Stimulated activated CD8-positive, alpha-beta memory T cell treated with anti-CD3 and anti-CD28 coated beads, Interleukin-7, amount 100 ng/mL, for 48 hours (primary cell): ENCODE data around the gene PTPN3.
"Not testable (repeated sequence)": the region's sequence is repeated elsewhere in the genome, so short reads cannot be mapped to it uniquely, and the experiment has no call there.

Experiments
- DNase-seq, 2 donors: peaks; one replicate each; pipeline ENCODE4 v3.0.0-alpha.2; 2020; ENCODE audit warnings: low read depth in 1 of 2; ENCODE audit errors: extremely low read depth in 1 of 2

PTPN3 gene

DNA sequence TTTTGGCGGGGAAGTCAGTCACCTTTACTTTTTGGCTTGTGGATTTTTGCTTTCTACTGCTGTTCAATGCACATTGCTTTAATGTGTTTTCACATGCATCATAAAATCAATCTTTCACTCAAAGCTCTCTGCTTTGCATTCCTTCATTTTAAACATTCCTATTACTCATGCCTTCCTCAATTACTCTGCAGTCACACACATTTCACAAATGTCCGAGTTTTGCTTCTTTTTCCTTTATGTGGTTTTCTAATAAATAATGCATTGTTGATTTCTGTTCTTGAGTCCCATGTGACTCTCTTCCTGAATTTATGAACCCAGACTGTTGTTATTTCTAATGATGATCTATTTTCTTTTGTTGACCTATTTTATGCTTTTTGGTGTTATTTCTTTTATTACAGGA lies 95.0 kb downstream of the PTPN3 start:
- no peak for DNase-seq

DNA sequence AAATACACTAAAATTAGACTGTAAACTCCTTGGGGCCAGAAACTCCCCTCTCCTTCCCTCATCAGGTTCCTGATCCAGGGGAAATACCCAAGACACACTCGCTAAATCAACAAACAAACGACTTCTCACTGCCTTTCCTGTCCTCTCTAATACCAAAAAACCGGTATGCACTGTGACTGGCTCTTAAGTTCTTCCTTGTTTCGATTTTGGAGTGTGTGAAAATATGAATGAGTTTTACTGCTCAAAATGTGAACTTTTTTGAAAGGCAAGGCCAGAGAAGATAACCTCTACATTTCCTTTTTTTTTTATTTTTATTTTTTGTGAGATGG lies 96.2 kb downstream of the PTPN3 start:
- no peak for DNase-seq

DNA sequence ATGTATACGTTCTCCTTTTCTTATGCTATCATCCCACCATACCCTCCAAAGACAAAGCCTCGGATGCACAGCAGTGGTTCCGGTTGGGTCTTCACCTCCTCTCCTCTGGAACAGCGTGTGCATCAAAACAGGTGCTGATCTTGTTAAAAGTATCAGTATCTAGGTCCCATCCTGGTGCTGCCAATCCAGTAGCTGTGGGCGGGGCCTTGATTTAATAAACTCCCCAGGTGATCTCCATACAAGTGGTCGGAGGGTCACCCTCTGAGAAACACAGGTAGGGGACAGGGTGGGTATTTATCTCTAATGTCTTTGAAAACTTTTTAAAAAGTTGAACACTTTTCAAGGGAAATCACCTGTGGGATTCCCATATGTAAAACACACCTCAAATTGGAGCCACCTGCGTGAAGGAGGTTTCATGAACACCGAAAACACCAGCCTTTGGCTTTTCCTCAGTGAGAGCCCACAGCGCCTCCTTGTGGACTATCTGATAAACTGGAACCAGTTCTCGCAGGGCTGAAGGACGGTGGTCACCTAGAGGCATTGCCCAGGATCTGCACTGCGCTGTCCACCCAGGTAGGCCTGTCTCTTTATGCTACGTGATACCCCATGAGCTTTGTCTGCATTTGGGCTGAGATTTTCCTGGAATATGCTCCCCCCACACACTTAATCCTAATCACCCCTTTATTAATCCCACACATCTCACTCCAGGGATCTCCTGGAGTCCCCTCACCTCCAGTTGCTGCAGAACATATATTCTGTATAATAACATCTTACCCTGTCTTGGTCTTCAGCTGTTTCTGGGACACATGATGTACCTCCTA lies 96.7 kb downstream of the PTPN3 start:
- no peak for DNase-seq

GRCh38 chr9:109399258-109399767 lies 98.8 kb downstream of the PTPN3 start:
- DNase-seq, result no peak

DNA sequence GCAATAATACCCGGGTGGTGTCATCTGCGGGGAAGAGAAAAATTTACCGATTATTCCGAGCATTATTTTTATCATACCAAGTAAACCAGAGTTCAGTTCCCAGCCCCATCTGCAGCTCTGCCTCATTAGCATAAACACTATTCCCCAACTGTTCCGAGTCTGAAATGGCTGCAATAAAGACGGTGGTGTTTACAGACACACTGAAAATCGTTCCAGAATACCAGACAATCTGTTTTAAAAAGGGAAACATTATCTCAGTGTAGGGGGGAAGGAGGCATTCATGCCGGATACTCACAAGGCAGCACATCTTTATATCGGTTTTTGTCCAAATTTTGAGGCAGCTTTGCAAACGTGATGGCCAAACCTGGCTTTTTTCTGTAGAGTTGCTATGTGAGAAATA lies 106.9 kb downstream of the PTPN3 start:
- DNase-seq, result no peak

- DNase-seq, result no peak
Measured at GRCh38 chr9:109387856-109388255, 110.3 kb downstream of the PTPN3 start.

- no peak for DNase-seq
Measured at GRCh38 chr9:109387206-109387605, 110.9 kb downstream of the PTPN3 start.

- no peak for DNase-seq
Measured at GRCh38 chr9:109385499-109385898, 112.6 kb downstream of the PTPN3 start.

DNA sequence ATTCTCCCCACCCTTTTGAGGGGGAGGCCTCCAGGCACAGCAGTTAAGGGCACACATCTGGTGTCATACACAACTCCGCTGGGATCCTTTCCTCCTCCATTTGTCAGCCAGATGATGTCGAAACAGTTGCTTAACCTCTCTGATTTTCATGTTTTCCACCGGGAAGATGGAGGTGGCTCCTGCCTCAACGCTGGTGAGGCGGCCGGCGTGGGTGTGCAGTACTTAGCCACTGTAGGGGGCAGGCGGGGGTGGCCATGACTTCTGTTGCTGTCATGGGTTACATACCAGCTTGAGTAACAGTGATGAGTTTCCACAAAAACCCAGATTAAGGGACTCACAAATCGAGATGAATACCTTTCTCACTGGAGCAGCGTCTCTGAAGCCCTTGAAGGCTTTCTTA lies 114.2 kb downstream of the PTPN3 start:
- no peak for DNase-seq

DNA sequence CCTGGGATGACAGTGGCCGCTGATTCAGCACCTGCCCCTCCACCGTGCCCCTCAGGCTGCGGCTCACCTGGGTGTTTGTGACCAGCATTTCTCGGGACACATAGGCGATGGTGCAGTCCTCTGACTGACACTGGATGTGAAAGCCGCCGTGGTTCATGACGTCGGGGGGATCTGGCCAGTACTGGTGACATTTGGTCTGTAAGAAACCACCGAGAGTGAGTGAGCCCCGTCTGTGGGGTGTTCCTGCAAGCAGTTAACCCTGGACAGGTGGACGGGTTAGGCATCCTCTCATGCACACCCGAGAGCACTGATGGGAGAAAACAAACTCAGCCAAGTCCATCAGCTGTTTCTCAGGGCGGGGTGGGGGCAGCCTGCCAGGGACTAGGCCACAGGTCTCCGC lies 114.8 kb downstream of the PTPN3 start:
- no peak for DNase-seq

DNA sequence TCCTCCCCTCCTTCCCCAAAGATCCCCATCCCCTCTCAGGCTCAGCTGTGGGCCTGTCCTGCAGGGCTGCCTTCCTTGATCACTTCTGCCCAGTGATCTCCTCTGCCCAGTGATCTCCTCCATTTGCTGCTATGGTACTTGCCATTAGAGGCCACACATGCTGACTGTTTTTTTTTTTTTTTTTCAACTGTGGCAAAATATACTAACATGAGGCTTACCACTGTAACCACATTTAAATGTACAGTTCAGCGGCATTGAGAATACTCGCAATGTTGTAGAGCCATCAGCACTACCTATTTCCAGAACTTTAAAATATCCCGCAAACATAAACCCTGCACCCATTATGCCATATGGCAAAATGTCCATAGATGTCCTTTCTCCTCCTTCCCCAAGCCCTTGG lies 115.5 kb downstream of the PTPN3 start:
- DNase-seq, result no peak

DNA sequence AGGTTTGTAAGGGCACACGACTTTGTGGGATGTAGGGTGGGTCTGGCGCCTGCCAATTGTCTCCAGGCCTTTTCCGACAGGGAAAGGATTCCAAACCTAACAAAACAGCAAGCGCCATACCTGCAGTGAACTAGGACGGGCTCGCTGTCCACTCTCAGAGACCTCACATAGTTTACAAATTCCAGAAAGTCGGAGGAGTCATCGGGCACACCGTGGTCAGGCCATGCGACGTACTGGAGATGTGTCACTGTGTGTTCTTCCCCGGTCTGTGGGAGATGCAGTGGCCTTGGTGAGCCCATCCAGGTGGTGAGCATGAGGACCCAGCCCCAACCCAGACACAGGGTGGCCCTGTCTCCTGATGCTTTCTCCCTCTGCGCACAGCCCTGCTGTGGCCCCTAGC lies 115.9 kb downstream of the PTPN3 start:
- no peak for DNase-seq

DNA sequence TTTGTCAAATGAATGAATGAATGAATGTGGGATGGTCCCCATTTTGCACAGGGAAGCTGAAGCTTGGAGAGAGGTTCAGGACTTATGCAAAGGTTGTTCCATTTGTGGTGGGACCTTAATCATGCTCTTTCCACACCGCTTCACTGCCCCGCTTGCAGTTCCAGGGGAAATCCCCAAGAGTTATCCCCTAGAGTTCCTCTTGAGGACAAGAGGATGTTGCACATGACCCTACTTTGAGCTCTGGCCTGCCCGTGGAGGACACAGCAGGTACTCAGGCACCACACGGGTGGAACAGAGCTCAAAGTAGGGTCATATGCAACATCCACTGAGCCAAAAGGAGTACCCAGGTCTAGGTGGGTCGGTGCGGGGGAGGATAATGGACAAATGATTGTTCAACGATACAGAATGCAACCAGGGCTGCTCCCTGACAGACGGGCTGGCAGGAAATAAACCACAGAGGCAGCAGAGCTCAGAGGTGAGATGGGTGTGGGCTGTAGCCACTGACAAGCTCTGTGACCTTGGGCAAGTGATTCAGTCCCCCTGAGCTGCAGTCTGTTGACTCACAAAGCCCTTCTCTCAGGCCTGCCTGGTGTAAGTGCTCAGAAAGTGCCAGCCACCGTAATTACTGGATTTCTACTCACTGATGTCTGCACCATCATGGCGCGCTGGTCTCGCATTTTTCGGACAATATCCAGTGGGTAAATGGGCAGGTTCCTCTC lies 116.9 kb downstream of the PTPN3 start:
- DNase-seq, result no peak

DNA sequence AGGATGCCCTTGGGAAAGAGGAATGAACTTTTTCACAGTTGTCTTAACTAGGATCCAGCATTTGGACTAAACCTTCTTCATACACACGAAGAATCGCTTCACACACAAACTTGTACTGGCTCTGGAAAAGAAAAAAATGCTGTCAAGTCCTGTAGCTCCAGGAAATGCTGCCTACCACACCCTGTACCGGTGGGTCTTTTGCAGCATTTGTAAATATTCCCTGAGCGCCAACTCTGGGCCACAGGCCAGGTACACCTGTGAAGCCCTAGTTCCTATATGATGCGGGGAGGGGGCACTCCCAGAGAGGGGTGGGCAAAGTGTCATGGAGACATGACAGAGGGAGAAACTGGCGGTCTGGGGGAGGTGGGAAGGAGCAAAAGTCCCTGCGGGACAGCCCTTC lies 118.6 kb downstream of the PTPN3 start:
- DNase-seq, result no peak

DNA sequence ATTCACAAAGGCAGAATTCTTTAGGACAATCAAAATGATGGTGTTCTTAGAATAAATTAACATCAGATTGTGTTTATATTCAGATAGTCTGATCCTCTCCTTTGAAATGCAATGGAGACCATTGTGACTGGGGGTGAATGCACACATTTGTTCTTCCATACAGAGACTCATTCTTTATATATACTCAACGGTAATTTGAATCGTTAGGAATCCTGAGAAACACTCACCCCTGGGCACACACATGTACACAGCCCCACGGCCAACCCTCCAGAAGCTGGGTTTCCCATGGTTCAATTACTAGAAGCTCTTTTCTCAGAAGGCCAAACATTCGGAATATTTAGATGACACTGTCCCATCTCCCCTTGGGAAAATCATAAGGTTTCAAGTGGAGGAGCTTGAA lies 119.8 kb downstream of the PTPN3 start:
- no peak for DNase-seq

- no peak for DNase-seq
Measured at GRCh38 chr9:109372246-109372645, 125.9 kb downstream of the PTPN3 start.

DNA sequence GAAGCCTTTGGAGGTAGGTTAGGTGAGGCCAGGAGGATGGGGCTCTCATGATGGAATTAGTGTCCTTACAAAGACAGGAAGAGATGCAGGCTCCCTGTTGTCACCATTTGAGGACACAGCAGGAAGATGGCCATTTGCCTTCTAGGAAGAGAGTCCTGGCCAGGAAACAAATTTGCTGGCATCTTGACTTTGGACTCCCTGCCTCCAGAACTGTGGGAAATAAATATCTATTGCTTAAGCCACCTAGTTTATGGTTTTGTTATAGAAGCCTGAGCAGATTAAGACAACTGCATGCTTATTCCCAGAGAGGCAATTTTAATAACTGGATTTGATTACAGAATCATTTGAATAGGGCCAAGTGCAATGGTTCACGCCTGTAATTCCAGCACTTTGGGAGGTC lies 126.7 kb downstream of the PTPN3 start:
- DNase-seq, result no peak

GRCh38 chr9:109369285-109369684 lies 128.8 kb downstream of the PTPN3 start:
- no peak for DNase-seq

DNA sequence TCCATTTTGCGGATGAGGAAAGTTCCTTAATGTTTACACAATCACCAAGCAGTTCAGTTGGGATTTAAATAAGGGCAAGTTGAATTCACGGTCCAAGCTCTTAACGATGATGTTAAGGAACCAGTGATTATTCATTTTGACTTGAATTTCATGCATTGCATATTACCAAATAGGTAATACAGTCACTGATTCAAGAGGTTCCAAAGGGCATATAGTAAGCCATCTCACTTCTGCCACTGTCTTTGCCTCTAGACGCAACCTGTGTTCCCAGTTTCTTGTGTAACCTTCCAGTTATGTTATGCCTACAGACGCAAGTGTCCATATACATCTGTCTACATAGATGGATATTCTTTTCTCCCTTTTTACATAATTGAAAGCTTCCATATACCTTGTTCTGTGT lies 137.3 kb downstream of the PTPN3 start:
- no peak for DNase-seq

- DNase-seq, result not testable (repeated sequence)
Measured at GRCh38 chr9:109358968-109359603, 139.0 kb downstream of the PTPN3 start.

DNA sequence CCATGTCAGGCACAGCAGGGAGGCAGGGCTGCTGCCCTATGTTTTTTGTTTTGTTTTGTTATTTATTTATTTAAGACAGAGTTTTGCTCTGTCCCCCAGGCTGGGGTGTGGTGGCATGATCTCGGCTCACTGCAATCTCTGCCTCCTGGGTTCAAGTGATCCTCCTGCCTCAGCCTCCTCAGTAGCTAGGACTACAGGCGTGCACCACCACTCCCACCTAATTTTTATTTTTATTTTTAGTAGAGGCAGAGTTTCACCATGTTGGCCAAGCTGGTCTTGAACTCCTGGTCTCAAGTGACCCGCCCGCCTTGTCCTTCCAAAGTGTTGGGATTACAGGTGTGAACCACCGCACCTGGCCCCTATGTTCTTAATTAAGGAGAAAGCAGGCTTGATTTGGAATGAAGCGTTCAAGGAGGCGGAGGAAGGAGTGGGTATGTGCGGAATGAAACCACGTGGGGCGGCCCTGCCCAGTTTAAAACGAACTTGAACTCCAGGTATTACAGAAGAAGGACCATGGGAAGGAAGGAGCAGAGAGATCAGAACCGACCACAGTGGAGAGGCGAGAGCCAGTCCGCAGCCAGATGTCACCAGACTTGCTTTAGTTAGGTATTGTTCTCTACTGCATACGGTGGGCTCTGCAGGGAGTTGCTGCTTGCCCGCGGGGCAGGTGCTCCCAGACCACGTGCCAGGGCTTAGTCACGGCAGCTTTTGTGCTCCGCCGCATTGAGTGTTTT lies 142.4 kb downstream of the PTPN3 start:
- DNase-seq, result no peak
